ENCODE results near the gene DGKE.

Gene DGKE

GRCh38 chr17:56917559-56918296 is 83.8 kb downstream of the DGKE start:
- TF ChIP-seq, protein P1, sequence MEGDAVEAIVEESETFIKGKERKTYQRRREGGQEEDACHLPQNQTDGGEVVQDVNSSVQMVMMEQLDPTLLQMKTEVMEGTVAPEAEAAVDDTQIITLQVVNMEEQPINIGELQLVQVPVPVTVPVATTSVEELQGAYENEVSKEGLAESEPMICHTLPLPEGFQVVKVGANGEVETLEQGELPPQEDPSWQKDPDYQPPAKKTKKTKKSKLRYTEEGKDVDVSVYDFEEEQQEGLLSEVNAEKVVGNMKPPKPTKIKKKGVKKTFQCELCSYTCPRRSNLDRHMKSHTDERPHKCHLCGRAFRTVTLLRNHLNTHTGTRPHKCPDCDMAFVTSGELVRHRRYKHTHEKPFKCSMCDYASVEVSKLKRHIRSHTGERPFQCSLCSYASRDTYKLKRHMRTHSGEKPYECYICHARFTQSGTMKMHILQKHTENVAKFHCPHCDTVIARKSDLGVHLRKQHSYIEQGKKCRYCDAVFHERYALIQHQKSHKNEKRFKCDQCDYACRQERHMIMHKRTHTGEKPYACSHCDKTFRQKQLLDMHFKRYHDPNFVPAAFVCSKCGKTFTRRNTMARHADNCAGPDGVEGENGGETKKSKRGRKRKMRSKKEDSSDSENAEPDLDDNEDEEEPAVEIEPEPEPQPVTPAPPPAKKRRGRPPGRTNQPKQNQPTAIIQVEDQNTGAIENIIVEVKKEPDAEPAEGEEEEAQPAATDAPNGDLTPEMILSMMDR (IDR thresholded peaks at IDR 0.05; ENCODE audit: low read depth, low read length, missing control alignments), result no peak
- in situ Hi-C loops (cut with HindIII; ENCODE audit: low sequenced_read_pairs), result no loop called here
- no peak overlapping the region for H3K4me3 ChIP-seq (ENCODE audit: low read depth, low read length)
- no peak for DNase-seq (ENCODE audit: low read depth)

- TF ChIP-seq, protein P1 (IDR thresholded peaks at IDR 0.05; ENCODE audit: low read depth, low read length, missing control alignments), result no peak
- in situ Hi-C loops (cut with HindIII; ENCODE audit: low sequenced_read_pairs), result no loop called here
- no peak overlapping the region for H3K4me3 ChIP-seq (ENCODE audit: low read depth, low read length)
- DNase-seq (ENCODE audit: low read depth), result no peak
Measured at GRCh38 chr17:56918916-56919315, 85.0 kb downstream of the DGKE start.

Measured in astrocyte of the cerebellum (primary cell).